BLaER1 (cell line): Measurements from ENCODE around the gene RFLNA.
"Not testable (repeated sequence)": the region's sequence is repeated elsewhere in the genome, so short reads cannot be mapped to it uniquely, and the experiment has no call there.

Experiments
- H3K27ac ChIP-seq: shearing (Covaris generic); formaldehyde crosslinking; 2 replicates; pipeline ENCODE4 v1.8.1; 2022
- H3K27me3 ChIP-seq: shearing (Covaris generic); formaldehyde crosslinking; 2 replicates; pipeline ENCODE4 v1.8.1; 2022
- H3K36me3 ChIP-seq: shearing (Covaris generic); formaldehyde crosslinking; 2 replicates; pipeline ENCODE4 v1.8.1; 2022
- H3K4me1 ChIP-seq: shearing (Covaris generic); formaldehyde crosslinking; 2 replicates; pipeline ENCODE4 v1.8.1; 2022
- H3K4me2 ChIP-seq: shearing (Covaris generic); formaldehyde crosslinking; 2 replicates; pipeline ENCODE4 v1.8.1; 2022
- H3K4me3 ChIP-seq: shearing (Covaris generic); formaldehyde crosslinking; 2 replicates; pipeline ENCODE4 v1.8.1; 2022
- H3K9ac ChIP-seq: shearing (Covaris generic); formaldehyde crosslinking; 2 replicates; pipeline ENCODE4 v1.8.1; 2022
- H3K9me3 ChIP-seq: shearing (Covaris generic); formaldehyde crosslinking; 2 replicates; pipeline ENCODE4 v1.8.1; 2022
- H4K20me1 ChIP-seq: shearing (Covaris generic); formaldehyde crosslinking; 2 replicates; pipeline ENCODE4 v1.8.1; 2022
- Cebpa-rat ChIP-seq: shearing (Covaris generic); IDR thresholded peaks from 2 replicates; pipeline ENCODE4 v1.8.1; 2022

The RFLNA gene

GRCh38 chr12:124317400-124317799 lies 22.5 kb downstream of the RFLNA start:
- Histone ChIP-seq H3K27me3 (no peaks in the 10 kb centered on the region), H3K9ac (no peak overlapping the region), H3K9me3 (no peaks in the 10 kb centered on the region), H3K4me1 (peaks cover 7% of the 10 kb centered on the region; the same call in 1 of the 2 replicates), H3K27ac (no peak overlapping the region), H3K4me3 (no peak overlapping the region), H4K20me1 (no peaks in the 10 kb centered on the region), H3K4me2 (no peak overlapping the region), H3K36me3 (no peaks in the 10 kb centered on the region)
- no peak for TF ChIP-seq Cebpa-rat

DNA sequence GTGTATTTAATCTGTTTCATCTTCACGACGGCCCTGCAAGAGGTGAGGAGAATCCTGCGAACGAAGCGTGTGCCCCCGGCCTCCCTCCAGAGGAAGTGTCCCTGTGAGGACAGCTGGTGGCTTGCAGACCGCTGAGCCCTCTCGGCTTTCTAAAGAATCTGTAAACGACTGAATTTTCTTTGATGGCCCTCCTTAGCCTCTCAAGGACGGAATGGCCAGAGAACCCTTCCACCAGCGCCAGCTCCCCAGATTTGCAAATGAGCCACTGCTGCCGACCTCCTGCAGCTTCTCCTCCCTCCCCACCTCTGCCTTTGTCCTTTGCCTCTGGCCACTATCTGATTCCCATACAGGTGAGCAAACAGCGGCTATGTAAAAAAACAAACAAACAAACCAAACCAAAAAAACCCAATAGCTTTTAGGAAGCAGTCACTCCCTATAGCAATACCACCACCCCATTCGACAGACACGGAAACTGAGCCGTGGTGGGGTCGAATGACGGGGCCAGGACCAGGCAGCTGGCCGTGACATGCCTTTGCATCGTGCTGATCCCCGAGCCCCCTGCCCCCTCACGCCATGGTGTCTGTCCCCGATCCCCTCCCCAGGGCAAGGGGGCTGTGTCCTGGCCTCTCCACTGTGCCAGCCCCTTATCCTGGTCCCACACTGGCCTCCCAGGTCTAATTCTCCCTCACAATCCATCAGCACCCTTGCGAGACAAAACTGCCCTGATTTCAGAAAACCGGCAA lies 23.6 kb downstream of the RFLNA start:
- Histone ChIP-seq H3K4me1 (peaks cover 7% of the 10 kb centered on the region; the same call in 1 of the 2 replicates), H3K4me3 (no peak overlapping the region), H3K36me3 (peaks cover 2% of the 10 kb centered on the region), H3K27me3 (no peaks in the 10 kb centered on the region), H3K4me2 (no peak overlapping the region), H3K9ac (no peak overlapping the region), H3K27ac (no peak overlapping the region), H4K20me1 (no peaks in the 10 kb centered on the region), H3K9me3 (peaks cover 9% of the 10 kb centered on the region)
- TF ChIP-seq Cebpa-rat, result no peak

DNA sequence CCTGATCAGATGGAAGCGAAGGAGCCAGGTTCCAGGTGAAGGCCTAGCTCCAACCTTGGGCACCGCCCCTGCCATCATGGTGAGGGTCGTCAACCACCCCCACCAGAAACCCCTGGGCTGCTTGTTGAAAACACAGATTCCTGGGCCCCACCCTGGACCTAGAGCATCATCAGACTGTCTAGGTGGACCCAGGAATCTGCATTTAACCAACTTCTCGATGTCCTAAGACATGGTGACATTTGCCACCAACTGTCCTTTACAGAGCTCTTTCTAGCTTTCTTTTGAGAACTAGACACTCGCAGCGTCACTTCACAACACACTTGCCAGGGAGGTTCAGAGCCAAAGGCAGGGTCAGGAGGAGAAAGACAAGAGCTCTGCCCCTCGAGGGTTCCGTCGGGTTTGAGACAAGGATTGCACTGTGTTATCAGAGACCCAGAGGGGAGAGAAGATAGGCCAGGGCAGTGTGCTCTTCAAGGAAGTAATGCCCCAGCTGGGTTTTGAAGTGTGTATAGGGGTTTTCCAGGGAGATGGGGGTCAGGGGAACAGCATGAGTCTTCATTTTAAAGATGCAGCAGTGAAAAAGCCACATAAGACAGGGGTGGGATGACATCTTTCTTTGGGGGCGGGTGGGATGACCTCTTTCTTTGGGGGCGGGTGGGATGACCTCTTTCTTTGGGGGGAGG lies 24.6 kb downstream of the RFLNA start:
- Histone ChIP-seq H4K20me1 (no peaks in the 10 kb centered on the region), H3K4me2 (no peak overlapping the region), H3K9me3 (peaks cover 20% of the 10 kb centered on the region), H3K36me3 (peaks cover 12% of the 10 kb centered on the region), H3K4me1 (peaks cover 7% of the 10 kb centered on the region; the same call in 1 of the 2 replicates), H3K4me3 (no peak overlapping the region), H3K9ac (no peak overlapping the region), H3K27ac (no peak overlapping the region), H3K27me3 (no peaks in the 10 kb centered on the region)
- TF ChIP-seq Cebpa-rat, result no peak

DNA sequence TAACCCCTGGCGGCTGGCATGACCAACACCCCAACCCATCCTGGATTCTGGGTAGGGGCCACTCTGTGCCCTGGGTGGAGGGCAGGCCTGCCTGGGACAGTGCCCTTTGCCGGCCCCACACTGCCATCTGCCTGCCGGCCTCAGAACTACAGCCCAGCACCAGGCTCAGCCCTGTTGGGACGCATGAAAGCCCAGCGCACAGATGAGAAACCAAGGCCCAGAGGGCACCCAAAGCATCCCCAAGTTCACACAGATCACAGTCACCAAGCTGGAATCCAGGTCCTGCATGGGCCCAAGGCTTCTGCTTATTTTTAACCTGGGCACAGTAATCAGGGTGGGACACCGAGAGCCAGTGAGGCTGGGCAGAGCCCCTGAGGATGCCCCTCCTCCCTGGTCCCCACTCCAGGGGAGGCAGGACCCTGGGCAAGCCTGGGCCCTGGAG lies 26.2 kb downstream of the RFLNA start:
- Histone ChIP-seq H3K27me3 (no peaks in the 10 kb centered on the region), H3K9ac (no peak overlapping the region), H3K4me3 (no peak overlapping the region), H4K20me1 (no peaks in the 10 kb centered on the region), H3K4me1 (peaks cover 7% of the 10 kb centered on the region; the same call in 1 of the 2 replicates), H3K4me2 (no peak overlapping the region), H3K36me3 (peaks cover 27% of the 10 kb centered on the region), H3K27ac (0 out of 2 replicates have a peak overlapping the region, but pooled peaks have one; percentile 22), H3K9me3 (peaks cover 35% of the 10 kb centered on the region)
- TF ChIP-seq Cebpa-rat, result no peak

GRCh38 chr12:124321556-124322270 lies 26.8 kb downstream of the RFLNA start:
- H3K36me3 ChIP-seq, result peaks cover 34% of the 10 kb centered on the region
- no peak overlapping the region for H3K4me2 ChIP-seq
- peaks cover 38% of the 10 kb centered on the region for H3K9me3 ChIP-seq
- no peaks in the 10 kb centered on the region for H3K27me3 ChIP-seq
- H3K9ac ChIP-seq, result no peak overlapping the region
- H3K27ac ChIP-seq, result 0 out of 2 replicates have a peak overlapping the region, but pooled peaks have one; percentile 22
- H4K20me1 ChIP-seq, result no peaks in the 10 kb centered on the region
- TF ChIP-seq Cebpa-rat, result no peak
- no peak overlapping the region for H3K4me3 ChIP-seq
- peaks cover 7% of the 10 kb centered on the region; the same call in 1 of the 2 replicates for H3K4me1 ChIP-seq

- Histone ChIP-seq H3K9me3 (peaks cover 38% of the 10 kb centered on the region), H3K4me1 (peaks cover 7% of the 10 kb centered on the region; the same call in 1 of the 2 replicates), H4K20me1 (no peaks in the 10 kb centered on the region), H3K27me3 (no peaks in the 10 kb centered on the region), H3K27ac (no peak overlapping the region), H3K4me3 (no peak overlapping the region), H3K9ac (no peak overlapping the region), H3K4me2 (no peak overlapping the region), H3K36me3 (peaks cover 37% of the 10 kb centered on the region)
- TF ChIP-seq Cebpa-rat, result no peak
These were observed 27.5 kb downstream of the RFLNA start for GRCh38 chr12:124322271-124322998.

- H3K36me3 ChIP-seq, result peaks cover 37% of the 10 kb centered on the region
These were observed 28.1 kb downstream of the RFLNA start for GRCh38 chr12:124322999-124323328.

GRCh38 chr12:124323771-124324530 lies 29.1 kb downstream of the RFLNA start:
- peaks cover 47% of the 10 kb centered on the region for H3K36me3 ChIP-seq
- peaks cover 38% of the 10 kb centered on the region for H3K9me3 ChIP-seq
- no peaks in the 10 kb centered on the region for H3K27me3 ChIP-seq
- no peak overlapping the region for H3K27ac ChIP-seq
- no peak for TF ChIP-seq Cebpa-rat
- H3K9ac ChIP-seq, result no peak overlapping the region
- peaks cover 16% of the 10 kb centered on the region for H3K4me1 ChIP-seq
- no peaks in the 10 kb centered on the region for H4K20me1 ChIP-seq
- H3K4me2 ChIP-seq, result no peak overlapping the region
- peak overlapping the region; percentile 13; the same call in 1 of the 2 replicates for H3K4me3 ChIP-seq

More at GRCh38 chr12:124322999-124323328, 28.1 kb downstream of the RFLNA start:
- H4K20me1 ChIP-seq, H3K4me2 ChIP-seq, H3K4me3 ChIP-seq, H3K4me1 ChIP-seq, H3K27me3 ChIP-seq, H3K9ac ChIP-seq, H3K27ac ChIP-seq: not testable (repeated sequence)
- peaks cover 38% of the 10 kb centered on the region for H3K9me3 ChIP-seq
